Inflammatory macrophage treated with lipopolysaccharide for 1 hour (primary cell): ENCODE data around the gene PLXNA2.

Experiments
- DNase-seq, 2 donors: peaks; one replicate each; pipeline ENCODE4 v3.0.0-alpha.2; 2020 to 2022

The PLXNA2 gene

DNA sequence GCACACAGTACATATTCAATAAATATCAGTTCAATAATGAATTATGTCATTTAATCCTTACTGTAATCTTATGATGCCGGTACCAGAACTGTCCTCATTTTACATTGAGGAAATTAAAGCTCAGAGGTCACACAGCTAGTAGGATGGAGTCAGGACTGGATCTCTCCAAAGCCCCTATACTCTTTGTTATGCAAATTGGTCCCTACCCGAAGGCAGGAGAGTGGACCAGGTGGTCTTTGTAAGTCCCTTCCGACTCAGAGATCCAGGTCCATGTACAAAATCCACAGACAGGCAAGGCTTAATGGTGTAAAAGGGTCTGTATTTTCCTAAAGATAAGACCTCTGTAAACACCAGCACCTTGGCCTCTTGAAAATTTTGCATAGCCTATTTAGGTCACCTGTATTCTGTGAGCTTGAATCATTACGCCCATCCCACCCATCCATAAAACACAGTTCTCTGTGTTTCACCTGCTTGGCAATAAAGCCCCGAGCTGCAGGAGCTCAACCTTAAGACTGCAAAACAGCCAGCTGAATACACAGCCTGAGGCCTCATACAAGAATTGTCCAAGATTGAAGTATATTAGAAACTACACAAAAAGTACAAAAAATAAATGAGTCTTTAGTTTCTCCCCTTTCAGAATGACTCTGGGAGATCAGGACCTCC lies 41.7 kb downstream of the PLXNA2 start:
- no peak for DNase-seq

- no peak for DNase-seq
Measured at GRCh38 chr1:208201229-208201628, 43.0 kb downstream of the PLXNA2 start.

GRCh38 chr1:208200116-208200515 lies 44.1 kb downstream of the PLXNA2 start:
- no peak for DNase-seq

- no peak for DNase-seq
Measured at GRCh38 chr1:208198236-208198635, 45.9 kb downstream of the PLXNA2 start.

- no peak for DNase-seq
Measured at GRCh38 chr1:208194944-208195343, 49.2 kb downstream of the PLXNA2 start.

- DNase-seq, result peak; percentile 66 to 77
Measured at GRCh38 chr1:208192995-208193394, 51.2 kb downstream of the PLXNA2 start.

- no peak for DNase-seq
Measured at GRCh38 chr1:208190784-208191183, 53.4 kb downstream of the PLXNA2 start.

GRCh38 chr1:208189716-208190115 lies 54.5 kb downstream of the PLXNA2 start:
- no peak for DNase-seq

DNA sequence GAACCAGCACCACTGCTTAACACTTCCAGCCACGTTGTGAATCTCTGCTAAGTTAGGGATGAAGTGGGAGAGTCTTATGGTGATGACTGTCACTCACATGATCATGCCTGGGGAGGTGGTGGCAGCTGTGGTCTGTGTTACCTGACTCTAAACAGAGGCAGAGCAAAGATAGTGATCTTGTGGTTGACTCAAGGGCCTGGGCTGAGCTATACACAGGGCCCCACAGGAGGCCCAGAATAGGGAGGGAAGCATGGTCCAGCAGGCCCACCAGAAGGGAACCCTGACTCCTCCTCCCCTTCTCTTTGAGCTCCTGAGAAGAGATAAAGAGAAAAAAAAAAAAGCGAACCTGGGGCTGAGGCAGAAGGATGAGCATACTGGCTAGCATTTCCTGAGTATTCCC lies 55.0 kb downstream of the PLXNA2 start:
- no peak for DNase-seq

- no peak for DNase-seq
Measured at GRCh38 chr1:208188607-208189006, 55.6 kb downstream of the PLXNA2 start.

- DNase-seq, result peak in 1 of 2 donors; percentile 10
Measured at GRCh38 chr1:208187499-208188041, 56.6 kb downstream of the PLXNA2 start.

DNA sequence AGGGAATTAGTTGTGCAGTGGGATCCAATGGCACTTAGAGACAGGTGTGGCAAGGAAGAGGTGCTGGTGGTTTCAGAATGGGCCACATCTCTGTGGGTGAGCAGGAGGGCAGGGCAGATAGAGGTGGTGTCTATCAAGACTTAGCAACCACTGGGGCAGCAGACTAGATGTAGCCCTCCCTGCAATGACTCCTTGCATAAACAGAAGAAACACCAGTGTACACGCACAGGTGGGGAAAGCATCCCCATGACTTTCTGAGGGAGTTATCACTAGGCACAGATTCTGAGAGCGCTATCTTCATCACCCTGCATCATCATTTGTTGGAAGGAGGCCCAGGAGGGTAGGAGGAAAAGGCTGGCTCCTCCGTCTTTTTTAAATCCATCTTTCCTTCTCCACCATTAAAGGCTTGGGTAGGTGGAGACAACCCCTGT lies 58.4 kb downstream of the PLXNA2 start:
- no peak for DNase-seq

DNA sequence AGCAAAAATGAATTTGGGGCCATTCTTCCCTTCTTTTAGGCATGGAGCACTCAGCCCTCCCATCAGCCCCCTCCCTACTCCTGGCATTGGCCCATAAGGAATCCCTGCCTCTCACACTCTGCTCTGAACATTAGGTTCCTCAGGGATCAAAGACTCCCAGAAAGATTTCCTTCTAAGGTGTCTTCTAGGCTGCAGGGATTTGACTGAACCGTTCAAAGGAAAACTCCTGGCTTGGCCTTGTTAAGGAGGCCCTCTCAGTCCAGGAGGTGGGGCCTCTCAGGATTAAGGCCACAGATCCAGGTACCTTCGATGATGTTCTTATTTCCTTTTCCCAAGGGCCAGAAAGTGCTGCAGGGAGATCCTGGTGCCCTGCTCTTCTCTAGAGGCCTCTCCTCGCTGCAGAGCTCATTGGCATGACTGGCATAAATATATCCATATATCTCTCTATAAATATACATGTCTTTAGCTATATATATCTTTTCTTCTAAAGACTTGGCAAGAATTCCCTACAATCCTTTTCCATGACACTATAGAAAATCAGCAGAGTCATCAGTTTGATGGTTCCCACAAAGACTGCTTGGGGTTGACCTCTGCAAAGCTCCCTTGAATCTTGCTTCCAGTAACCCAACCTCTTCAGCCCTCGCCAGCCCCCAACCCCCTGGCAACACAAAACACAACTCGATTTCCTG lies 59.1 kb downstream of the PLXNA2 start:
- no peak for DNase-seq

DNA sequence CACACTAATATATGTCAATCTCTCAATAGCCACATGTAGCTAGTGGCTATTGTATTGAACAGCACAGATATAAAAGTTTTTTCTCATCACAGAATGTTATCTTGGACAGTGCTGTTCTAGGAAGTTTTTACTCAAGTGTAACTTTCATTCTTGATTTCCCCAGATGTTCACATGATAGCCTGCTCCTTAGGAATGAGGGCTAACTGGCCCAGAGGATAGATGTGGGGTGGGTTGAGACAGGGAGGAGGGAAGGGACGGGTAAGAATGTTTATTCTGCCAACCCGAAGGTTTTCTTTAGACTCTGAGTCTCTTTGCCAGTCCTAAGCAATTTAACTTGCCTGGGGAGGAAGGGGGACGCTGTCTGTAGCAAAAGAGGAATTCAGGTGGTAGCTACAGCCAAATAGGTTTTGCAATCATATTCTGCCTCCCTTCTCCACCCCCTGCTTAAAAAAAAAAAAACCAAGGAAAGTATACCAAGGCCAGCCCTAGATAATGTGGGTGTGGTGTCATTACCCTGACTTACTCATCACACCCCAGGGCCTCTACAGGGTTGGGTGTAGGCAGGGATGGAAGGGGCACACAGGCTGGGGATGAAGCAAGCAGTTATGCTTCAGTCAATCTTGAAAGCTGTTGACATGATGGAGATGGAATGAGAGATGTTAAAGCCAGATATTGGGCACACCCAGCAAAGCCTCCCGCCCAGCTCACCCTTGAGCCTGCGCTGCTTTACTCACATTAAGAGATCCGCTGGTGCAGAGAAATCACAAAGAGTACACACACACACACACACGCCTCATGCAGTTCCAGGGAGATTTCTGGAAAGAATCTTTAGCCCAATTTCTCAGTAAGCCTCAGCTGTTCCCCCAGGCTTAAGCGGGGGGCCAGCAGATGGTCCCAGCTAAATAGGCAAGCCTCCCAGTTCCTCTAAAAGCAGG lies 59.9 kb downstream of the PLXNA2 start:
- DNase-seq, result peak; percentile 26 to 74

GRCh38 chr1:208182880-208183645 lies 61.1 kb downstream of the PLXNA2 start:
- no peak for DNase-seq

DNA sequence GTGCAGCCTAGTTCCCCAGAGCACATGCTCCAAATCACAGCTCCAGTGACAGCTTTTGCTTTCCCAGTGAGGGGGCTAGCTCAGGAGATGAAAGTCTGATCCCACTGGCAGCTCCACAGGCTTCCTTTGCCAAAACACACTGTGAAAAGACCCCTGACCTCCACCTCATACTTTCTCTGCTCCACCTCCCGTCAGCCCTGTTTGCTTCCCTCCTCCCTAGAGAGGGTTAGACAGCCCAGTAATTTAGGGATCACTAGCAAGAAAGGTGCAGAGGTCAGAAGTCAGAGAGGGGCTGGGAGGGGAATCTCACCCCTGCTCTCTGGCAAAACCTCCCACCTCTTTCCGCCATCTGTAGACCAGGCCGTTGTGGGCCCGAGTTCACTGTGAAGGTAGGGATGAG lies 62.8 kb downstream of the PLXNA2 start:
- no peak for DNase-seq

- no peak for DNase-seq
Measured at GRCh38 chr1:208180421-208180820, 63.8 kb downstream of the PLXNA2 start.

GRCh38 chr1:208179961-208180409 lies 64.2 kb downstream of the PLXNA2 start:
- DNase-seq, result no peak

DNA sequence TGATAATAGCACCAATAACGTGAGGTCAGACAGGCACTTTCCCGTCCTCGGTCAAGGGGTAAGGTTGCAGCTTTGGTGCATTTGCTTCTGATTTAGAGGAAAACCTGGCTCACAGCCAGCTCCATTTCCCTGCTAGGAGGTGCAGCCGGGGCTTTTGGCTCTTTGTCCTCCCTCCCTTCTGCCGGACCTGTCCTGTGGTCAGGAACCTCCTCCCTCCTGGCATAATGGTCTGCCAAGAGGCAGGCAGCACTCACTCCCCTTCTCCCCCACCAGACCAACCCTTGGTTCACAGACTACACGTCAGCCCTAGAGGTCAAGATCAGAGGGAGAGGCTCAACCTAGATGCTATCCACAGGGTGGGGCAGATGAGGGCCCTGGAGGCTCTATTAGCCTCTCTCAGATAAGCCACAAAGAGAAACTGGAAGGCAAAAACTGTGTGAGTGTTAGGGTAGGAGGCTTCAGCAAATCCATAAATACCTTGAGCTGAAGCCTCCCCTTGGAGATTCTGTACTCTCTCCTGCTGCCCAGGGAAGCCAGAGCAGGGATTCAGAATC lies 64.8 kb downstream of the PLXNA2 start:
- DNase-seq, result no peak

- no peak for DNase-seq
Measured at GRCh38 chr1:208178091-208178529, 66.1 kb downstream of the PLXNA2 start.

DNA sequence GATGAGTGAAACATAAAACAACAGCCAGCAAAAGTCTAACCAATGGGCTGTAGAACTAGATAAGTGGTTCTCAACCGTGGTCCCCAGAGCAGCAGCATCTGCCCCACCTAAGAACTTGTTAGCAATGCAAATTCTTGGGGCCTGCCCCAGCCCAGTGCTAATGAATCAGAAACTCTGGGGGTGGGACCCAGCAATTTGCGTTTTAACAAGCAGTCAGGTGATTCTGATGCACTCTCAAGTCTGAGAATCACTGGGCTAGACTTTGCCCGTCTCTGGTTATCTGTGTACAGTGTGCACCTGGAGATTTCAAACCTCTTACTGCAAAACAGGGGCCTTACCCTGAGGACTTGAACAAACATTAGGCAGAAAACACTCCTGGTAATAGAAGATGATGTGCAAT lies 66.5 kb downstream of the PLXNA2 start:
- DNase-seq, result no peak

DNA sequence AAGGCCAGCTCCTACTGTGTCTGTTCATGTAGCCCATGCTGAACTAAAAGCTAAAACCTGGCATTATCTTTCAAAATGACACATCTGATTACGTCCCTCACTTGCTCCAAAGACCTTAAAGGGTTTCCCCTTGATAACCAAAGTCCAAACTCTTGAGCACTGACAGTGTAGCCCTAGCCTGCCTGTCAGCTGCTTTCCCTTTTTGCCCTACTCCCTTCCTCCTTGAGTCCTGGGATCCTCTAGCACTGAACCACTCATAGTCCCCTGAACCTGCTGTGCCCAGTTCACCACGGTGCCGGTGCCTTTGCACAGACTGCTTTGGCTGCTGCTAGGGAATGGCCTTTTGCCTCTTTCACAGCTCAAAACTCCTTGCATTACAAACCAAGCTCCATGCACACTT lies 67.5 kb downstream of the PLXNA2 start:
- DNase-seq, result no peak
